Amygdala (tissue), 56 donors: Measurements from ENCODE around the gene CUBN.

Experiments
- DNase-seq, 56 donors: peaks; one replicate each; lab custom pipeline; 2025; lab: John Stamatoyannopoulos, UW

Gene CUBN

GRCh38 chr10:17109475-17110207, 20.0 kb downstream of the CUBN start:
- DNase-seq: no peak

GRCh38 chr10:17109046-17109445, 20.6 kb downstream of the CUBN start:
- no peak for DNase-seq

GRCh38 chr10:17106991-17107390, 22.6 kb downstream of the CUBN start:
- DNase-seq: no peak

GRCh38 chr10:17101910-17102266, 27.7 kb downstream of the CUBN start:
- DNase-seq: no peak

- no peak for DNase-seq
Measured at GRCh38 chr10:17101257-17101909, 28.2 kb downstream of the CUBN start.

GRCh38 chr10:17100586-17100985, 29.0 kb downstream of the CUBN start:
- peak in 2 of 56 donors; percentile 1 to 6 for DNase-seq

GRCh38 chr10:17098012-17098411, 31.6 kb downstream of the CUBN start:
- DNase-seq: no peak

- DNase-seq: no peak
Measured at GRCh38 chr10:17094844-17095243, 34.8 kb downstream of the CUBN start.

- no peak for DNase-seq
Measured at GRCh38 chr10:17092986-17093803, 36.4 kb downstream of the CUBN start.

- no peak for DNase-seq
Measured at GRCh38 chr10:17092216-17092944, 37.2 kb downstream of the CUBN start.

GRCh38 chr10:17088118-17088806, 41.3 kb downstream of the CUBN start:
- no peak for DNase-seq

- DNase-seq: no peak
Measured at GRCh38 chr10:17086865-17087367, 42.7 kb downstream of the CUBN start.

- DNase-seq: peak in 2 of 56 donors; percentile 3 to 4
Measured at GRCh38 chr10:17085011-17085725, 44.4 kb downstream of the CUBN start.

- DNase-seq: no peak
Measured at GRCh38 chr10:17084258-17084657, 45.4 kb downstream of the CUBN start.

- no peak for DNase-seq
Measured at GRCh38 chr10:17081431-17081830, 48.2 kb downstream of the CUBN start.

GRCh38 chr10:17077890-17078289, 51.7 kb downstream of the CUBN start:
- DNase-seq: no peak

GRCh38 chr10:17077346-17077781, 52.2 kb downstream of the CUBN start:
- DNase-seq: no peak

GRCh38 chr10:17076626-17077345, 52.8 kb downstream of the CUBN start:
- DNase-seq: no peak
